NCI-H128 (cell line): Measurements from ENCODE around the gene MTMR2.

Experiments
- DNase-seq: peaks from one replicate; lab custom pipeline; 2025; ENCODE audit not compliant: unreplicated experiment; lab: John Stamatoyannopoulos, UW

MTMR2 gene

GRCh38 chr11:95918720-95919119, 5.2 kb downstream of the MTMR2 start:
- no peak for DNase-seq

GRCh38 chr11:95918056-95918455, 5.9 kb downstream of the MTMR2 start:
- DNase-seq, result no peak

GRCh38 chr11:95917193-95918036, 6.5 kb downstream of the MTMR2 start:
- DNase-seq, result no peak

GRCh38 chr11:95916049-95916448, 7.9 kb downstream of the MTMR2 start:
- no peak for DNase-seq

DNA sequence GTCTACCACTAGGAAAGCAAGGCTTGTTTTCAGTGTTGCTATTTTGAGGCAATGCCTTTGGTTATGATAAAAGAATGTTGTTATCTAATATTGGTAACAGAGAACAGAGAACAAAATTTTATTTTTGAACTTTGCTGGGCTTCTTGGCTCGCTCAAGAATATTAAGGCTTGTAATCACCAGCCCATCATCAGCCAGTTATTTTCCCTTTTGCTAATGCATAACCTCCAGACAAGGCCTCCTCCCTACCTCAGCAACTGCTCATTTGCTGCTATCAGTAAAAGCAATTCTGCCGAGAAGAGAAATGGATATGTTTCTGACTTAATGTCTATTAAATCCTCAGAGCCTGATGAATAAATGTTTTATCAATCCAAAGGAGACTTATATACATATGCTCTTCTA, 8.9 kb downstream of the MTMR2 start:
- DNase-seq, result no peak

- DNase-seq, result no peak
These were observed 9.9 kb downstream of the MTMR2 start for GRCh38 chr11:95913830-95914615.

- no peak for DNase-seq
These were observed 10.9 kb downstream of the MTMR2 start for GRCh38 chr11:95912902-95913560.

DNA sequence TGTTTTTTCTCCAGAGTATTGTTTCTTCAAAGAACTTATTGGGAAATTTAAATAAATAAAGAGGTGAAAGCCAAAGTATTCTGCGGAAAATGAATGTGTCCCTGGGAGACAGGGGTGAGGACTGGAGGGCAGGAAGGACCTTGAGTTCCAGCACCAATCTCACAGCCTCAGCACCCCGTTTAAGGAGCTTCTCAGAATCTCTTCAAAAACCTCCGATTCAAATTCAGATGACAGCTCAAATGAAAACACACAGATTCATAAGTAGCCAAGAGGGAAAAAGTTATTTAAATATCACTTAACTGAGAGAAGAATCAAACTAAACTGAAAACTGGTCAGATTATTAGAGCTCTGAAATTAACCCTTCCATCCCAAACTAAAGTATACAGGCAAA, 12.5 kb downstream of the MTMR2 start:
- DNase-seq, result no peak

GRCh38 chr11:95910638-95911368, 13.1 kb downstream of the MTMR2 start:
- no peak for DNase-seq

- DNase-seq, result no peak
These were observed 15.1 kb downstream of the MTMR2 start for GRCh38 chr11:95908826-95909225.

GRCh38 chr11:95907476-95907875, 16.4 kb downstream of the MTMR2 start:
- no peak for DNase-seq

DNA sequence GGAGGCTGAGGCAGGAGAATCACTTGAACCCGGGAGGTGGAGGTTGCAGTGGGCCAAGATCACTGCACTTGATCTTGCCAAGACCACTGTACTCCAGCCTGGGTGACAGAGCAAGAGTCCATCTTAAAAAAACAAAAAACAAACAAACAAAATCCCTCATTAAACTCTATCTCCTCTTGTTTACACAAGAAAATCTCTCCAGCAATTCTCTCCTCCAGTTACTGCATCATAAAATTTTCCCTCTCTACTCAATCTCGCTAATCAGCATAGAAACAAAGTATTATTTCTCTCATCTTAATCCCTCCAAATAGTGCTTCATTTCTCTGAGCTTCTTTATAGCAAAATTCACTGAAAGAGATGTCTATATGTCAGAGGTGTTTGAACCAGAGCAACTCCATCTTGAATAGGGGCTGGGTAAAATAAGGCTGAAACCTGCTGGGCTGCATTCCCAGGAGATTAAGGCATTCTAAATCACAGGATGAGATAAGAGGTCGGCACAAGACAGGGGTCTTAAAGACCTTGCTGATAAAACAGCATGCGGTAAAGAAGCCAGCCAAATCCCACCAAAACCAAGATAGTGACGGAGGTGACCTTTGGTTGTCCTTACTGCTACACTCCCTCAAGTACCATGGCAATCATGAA, 19.8 kb downstream of the MTMR2 start:
- DNase-seq, result no peak

- DNase-seq, result no peak
These were observed 25.1 kb downstream of the MTMR2 start for GRCh38 chr11:95898782-95899181.

- no peak for DNase-seq
These were observed 26.2 kb downstream of the MTMR2 start for GRCh38 chr11:95897731-95898130.

DNA sequence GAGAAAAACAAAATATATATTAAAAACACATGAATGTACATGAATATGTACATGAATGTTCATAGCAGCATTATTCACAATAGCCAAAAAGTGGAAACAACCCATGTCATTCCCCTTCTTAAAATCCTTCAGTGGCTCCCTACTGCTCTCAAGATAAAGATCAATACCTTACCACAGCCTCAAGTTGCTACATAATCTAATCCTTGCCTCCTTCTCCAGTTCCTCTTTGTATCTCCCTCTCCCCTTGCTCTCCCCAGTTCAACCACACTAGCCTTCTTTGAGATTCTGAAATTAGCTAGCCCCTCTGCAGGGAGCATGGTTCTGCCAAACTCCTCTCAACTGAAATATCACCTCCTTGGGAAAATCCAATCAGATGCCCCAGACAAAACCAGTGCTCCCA, 28.1 kb downstream of the MTMR2 start:
- DNase-seq, result no peak

DNA sequence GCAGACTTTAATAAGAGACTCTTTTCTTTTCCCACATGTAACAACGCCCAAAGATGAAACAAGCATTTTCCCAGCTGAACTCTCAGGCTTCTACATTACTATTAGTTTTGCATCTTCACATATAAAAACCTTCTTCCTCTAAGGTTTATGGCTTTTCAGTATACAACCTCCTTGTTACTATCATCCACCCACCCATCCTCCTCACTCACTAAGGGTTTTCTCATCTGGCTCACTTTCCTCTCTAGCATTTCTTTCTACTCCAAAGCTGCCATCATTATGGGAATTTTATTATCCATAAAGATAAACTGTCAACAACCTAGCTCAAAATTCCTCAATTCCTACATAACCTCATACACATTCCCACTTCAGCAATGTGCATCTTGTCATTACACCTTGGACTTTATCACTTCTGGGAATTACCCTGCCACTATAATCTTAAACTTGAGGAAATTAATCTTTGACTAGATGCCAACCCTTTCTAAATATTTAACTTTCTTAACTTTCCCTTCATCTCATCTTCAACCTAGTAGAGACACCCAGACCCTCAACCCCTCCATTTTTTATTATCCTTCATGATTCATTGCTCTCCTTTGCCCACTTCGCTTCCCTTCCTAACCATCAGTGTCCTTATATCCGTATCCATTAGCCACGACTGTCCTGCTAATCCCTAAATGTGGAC, 30.9 kb downstream of the MTMR2 start:
- DNase-seq, result no peak

GRCh38 chr11:95892492-95892891, 31.4 kb downstream of the MTMR2 start:
- DNase-seq, result no peak

DNA sequence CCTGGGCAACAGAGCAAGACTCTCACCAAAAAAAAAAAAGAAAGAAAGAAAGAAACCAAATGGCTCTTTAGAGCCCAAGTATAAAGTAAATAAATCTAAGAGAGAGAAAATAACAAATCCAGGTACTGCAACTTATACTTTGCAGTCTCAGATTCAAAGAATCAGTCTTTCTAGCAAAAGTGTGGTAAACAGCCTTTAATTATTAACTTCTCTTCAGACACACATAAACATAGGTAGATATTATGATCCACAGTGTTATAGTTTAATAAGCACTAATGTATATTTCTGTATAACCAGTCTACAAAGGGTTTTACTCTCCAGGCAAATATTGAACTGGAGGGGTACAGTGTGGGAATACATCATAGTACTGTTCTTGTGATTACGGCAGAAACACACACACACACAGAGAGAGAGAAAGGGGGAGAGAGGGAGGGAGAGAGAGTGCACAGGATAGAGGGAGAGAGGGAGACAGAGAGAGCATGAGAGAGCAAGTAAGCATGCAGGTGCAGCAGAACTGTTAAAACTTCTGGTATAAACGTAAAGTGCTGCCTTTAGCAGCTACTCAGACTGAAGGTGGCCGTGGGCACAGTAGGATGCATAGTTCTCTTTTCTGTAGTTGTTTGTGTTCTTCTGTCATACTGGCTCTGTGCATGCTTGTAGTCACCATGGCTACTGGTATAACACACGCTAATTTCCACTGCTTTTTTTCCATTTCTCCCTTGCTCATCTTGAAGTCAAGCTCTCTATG, 32.3 kb downstream of the MTMR2 start:
- no peak for DNase-seq

DNA sequence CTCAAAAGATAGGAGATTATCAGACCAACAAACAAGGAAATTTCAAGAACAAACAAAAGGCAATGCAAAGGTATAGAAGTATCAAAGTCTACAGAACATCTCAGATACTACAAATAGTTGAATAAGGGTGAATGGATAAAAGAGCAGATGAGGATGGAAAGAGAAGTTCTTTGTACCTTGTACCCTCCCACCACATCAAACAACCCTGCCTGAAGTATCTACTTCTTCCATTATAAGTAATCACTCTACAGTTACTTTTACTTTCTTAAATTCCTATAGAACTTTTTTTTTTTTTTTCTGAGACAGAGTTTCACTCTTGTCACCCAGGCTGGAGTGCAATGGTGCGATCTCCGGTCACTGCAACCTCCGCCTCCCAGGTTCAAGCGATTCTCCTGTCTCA, 35.1 kb downstream of the MTMR2 start:
- no peak for DNase-seq
